Measurements from ENCODE around the gene CCDC80. TPM values are rescaled to one million over a fixed set of nuclear protein-coding genes. Genes with fewer than 3 reads are reported as not detected.

CCDC80 gene
- total RNA-seq, 1 experiment from 2014 or later: 1.1 TPM

GRCh38 chr3:112560721-112561483 lies 80.0 kb downstream of the CCDC80 start:
- TSS peak; percentile 45 for BruUV-seq (replicated peaks)
- Mint-ChIP-seq H3K27ac (ENCODE audit: unreplicated experiment) (peak overlapping the region; percentile 94), H3K36me3 (ENCODE audit: insufficient read depth, unreplicated experiment) (peaks cover 41% of the 10 kb centered on the region), H3K9me3 (ENCODE audit: low read depth, unreplicated experiment) (no peaks in the 10 kb centered on the region), H3K4me3 (ENCODE audit: low read depth, unreplicated experiment) (peak overlapping the region; percentile 83), H3K4me1 (ENCODE audit: low read depth, unreplicated experiment) (peaks cover 12% of the 10 kb centered on the region), H3K27me3 (ENCODE audit: unreplicated experiment) (no peaks in the 10 kb centered on the region)
- peak; percentile 66 for DNase-seq
- intact Hi-C loops (cut with micrococcal nuclease; ENCODE audit: unreplicated experiment): no loop called here
- CTCF ChIA-PET: interaction anchor here (1.0 kb wide), 1 partner anchor 41 kb away, joined by 3 read pairs; no protein-coding TSS in a partner anchor
- TF ChIP-seq CTCF (IDR thresholded peaks at IDR 0.05; ENCODE audit: unreplicated experiment): no peak

GRCh38 chr3:112560307-112560706 lies 80.6 kb downstream of the CCDC80 start:
- Mint-ChIP-seq H3K9me3 (ENCODE audit: low read depth, unreplicated experiment) (no peaks in the 10 kb centered on the region), H3K4me1 (ENCODE audit: low read depth, unreplicated experiment) (peaks cover 18% of the 10 kb centered on the region), H3K4me3 (ENCODE audit: low read depth, unreplicated experiment) (peak overlapping the region; percentile 83), H3K36me3 (ENCODE audit: insufficient read depth, unreplicated experiment) (peaks cover 45% of the 10 kb centered on the region), H3K27ac (ENCODE audit: unreplicated experiment) (peak overlapping the region; percentile 35), H3K27me3 (ENCODE audit: unreplicated experiment) (no peaks in the 10 kb centered on the region)
- BruUV-seq (replicated peaks): no TSS peak
- no peak for TF ChIP-seq CTCF (IDR thresholded peaks at IDR 0.05; ENCODE audit: unreplicated experiment)
- intact Hi-C loops (cut with micrococcal nuclease; ENCODE audit: unreplicated experiment): no loop called here
- CTCF ChIA-PET: interaction anchor here (1.0 kb wide), 1 partner anchor 42 kb away, joined by 3 read pairs; no protein-coding TSS in a partner anchor
- DNase-seq: no peak

- peaks cover 43% of the 10 kb centered on the region for H3K36me3 Mint-ChIP-seq (ENCODE audit: insufficient read depth, unreplicated experiment)
- DNase-seq: no peak
- no peak overlapping the region for H3K4me3 Mint-ChIP-seq (ENCODE audit: low read depth, unreplicated experiment)
- H3K27me3 Mint-ChIP-seq (ENCODE audit: unreplicated experiment): no peaks in the 10 kb centered on the region
- no peaks in the 10 kb centered on the region for H3K9me3 Mint-ChIP-seq (ENCODE audit: low read depth, unreplicated experiment)
- CTCF ChIA-PET: no interaction called here
- peaks cover 20% of the 10 kb centered on the region for H3K4me1 Mint-ChIP-seq (ENCODE audit: low read depth, unreplicated experiment)
- intact Hi-C loops (cut with micrococcal nuclease; ENCODE audit: unreplicated experiment): no loop called here
- no TSS peak for BruUV-seq (replicated peaks)
- no peak for TF ChIP-seq CTCF (IDR thresholded peaks at IDR 0.05; ENCODE audit: unreplicated experiment)
- no peak overlapping the region for H3K27ac Mint-ChIP-seq (ENCODE audit: unreplicated experiment)
Measured at GRCh38 chr3:112557976-112558375, 83.0 kb downstream of the CCDC80 start.

- TF ChIP-seq CTCF (IDR thresholded peaks at IDR 0.05; ENCODE audit: unreplicated experiment): no peak
- CTCF ChIA-PET: interaction anchor here (1.0 kb wide), 1 partner anchor 262 kb away, joined by 3 read pairs; no protein-coding TSS in a partner anchor
- Mint-ChIP-seq H3K27me3 (ENCODE audit: unreplicated experiment) (no peaks in the 10 kb centered on the region), H3K36me3 (ENCODE audit: insufficient read depth, unreplicated experiment) (peaks cover 19% of the 10 kb centered on the region), H3K9me3 (ENCODE audit: low read depth, unreplicated experiment) (no peaks in the 10 kb centered on the region), H3K27ac (ENCODE audit: unreplicated experiment) (no peak overlapping the region), H3K4me3 (ENCODE audit: low read depth, unreplicated experiment) (no peak overlapping the region), H3K4me1 (ENCODE audit: low read depth, unreplicated experiment) (peaks cover 20% of the 10 kb centered on the region)
- no peak for DNase-seq
- intact Hi-C loops (cut with micrococcal nuclease; ENCODE audit: unreplicated experiment): no loop called here
- BruUV-seq (replicated peaks): no TSS peak
Measured at GRCh38 chr3:112555535-112556170, 85.3 kb downstream of the CCDC80 start.

All from Calu3 (cell line).